ENCODE results near the gene TEKT2.

The TEKT2 gene

GRCh38 chr1:36133484-36133883 lies 49.6 kb downstream of the TEKT2 start:
- no peak for DNase-seq

DNA sequence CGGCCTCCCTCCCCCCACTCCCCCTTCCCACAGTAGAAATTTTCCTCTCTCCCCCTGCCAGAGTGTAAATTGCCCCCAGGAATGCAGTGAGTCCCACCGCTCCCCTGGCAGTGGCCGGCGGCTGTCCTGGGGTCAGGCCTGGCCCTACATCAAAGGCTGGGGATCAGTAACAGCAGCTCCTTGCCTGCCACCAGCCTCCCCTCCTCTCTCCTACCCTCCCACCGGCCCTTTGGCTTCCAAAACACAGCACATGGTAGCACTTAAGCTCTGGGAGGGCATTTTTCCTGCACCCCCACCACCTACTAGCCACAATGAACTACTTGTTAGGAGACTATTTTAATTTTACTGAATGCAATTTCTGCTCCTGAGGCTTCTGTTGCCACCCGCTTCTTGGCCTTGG lies 50.1 kb downstream of the TEKT2 start:
- DNase-seq: no peak

DNA sequence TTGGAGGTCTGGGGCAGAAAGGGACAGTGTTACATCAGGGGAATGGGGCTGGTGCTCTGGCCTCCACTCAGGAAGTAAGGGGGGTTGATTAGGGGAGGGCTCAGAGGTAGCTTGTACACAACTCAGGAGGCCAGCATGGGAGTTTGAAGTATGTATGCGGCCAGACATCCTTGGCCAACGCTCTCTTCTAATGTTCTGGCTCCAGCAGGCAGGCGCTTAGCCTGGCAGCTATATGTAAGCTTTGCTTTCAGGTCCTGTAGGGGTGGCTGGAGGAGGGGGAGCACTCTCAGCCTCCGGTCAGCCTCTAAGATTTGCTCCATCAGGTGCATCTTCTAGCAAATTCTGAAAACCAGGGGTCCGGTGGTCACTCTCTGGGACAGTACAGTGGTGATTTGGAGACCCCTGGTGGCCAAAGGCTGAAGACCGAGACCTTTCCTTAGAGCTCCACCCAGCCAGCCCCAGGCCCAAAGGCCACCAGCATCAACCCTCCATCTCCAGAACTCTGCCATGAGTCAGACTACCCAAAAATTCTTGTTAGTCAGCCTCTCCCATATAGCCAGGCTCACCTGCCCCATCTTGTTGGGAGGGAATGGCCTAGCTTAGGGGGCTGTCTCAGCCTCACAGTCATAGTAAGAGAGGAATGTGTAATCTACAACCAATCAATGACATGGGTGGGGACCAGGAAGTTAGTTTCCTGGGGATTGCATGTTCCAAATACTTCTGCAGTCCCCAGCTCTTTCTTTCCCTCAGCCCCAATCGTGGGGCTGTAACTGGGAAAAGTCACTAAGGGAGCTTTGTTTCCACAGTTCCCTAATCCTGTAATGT lies 50.8 kb downstream of the TEKT2 start:
- peak in 5 of 6 experiments; percentile 6 to 25 (median 16) for DNase-seq

DNA sequence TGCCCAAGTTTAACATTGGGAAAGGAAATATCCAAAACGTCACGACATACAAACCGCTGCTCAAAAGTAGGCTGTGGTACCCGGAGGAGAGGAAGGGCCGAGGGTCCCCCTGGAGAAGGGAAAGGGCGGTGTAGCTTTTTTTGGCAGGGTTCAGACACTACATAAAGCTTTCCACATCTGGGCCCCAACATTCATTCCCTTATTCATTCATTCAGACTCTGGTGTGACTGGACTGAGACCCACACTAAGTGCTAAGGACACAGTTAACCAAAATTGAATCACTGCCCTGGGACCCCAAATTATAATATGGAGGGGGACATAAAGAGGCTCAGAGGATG lies 51.4 kb downstream of the TEKT2 start:
- DNase-seq: peak in 1 of 6 experiments; percentile 5

DNA sequence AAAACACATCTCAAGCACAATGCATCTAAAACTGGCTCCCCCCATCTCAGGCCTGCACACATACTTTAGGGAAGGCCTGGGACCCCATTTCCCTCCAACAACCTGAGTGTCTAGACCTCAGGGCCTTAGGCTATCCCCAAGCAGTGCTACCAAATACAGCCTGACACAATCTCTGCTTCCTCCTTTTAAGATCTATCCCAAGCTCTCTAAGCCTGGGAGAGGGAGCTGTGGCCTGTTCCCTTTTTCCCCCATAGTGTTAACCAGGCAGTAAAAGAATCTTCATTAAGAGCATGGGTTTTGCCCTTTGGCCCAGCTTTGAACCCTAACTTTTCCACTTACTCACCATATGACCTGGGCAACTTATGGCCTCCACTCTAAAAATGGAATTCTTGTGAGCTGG lies 51.9 kb downstream of the TEKT2 start:
- no peak for DNase-seq

DNA sequence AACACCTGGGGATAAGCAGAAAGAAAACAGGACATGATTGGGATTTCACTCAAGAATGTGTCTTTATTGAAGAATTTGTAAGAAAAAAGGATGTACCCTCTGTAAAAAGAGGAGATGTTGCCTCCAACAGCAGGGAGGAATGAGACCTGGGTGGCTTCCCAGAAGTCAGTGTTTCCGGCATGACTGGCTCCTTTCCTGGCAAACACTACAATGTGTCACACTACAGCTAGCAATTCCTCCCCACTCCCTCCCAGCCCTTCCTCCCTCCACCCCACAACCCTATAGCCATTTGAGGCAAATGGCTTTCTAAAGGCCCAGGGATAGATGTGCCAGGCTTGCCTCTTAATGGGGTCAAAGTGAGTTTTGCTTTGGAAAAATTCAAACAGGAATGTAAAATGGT lies 52.6 kb downstream of the TEKT2 start:
- no peak for DNase-seq

DNA sequence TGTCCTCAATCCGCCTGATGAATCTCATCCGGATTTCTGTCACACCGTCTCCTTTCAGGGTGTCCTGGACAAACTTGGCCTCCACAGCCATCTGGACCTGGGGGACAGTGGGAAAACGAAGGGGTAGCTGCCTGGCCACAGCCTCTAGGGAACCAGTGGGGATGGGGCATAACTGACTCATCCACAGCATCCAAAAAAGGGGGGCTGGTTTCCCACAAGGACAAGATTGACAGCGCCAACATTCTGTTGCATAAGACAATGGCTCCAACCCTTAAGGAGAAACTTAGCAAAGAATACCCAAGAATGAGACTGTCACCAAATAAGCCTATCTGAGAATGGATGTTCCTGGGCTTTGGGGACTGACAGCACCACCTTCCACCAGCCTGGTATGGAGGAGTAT lies 53.3 kb downstream of the TEKT2 start:
- DNase-seq: no peak

GRCh38 chr1:36137776-36138175 lies 53.9 kb downstream of the TEKT2 start:
- DNase-seq: no peak

Data from stimulated activated naive CD4-positive, alpha-beta T cell (primary cell).